ENCODE measurements around the gene FAM118A. TPM values are rescaled to one million over a fixed set of nuclear protein-coding genes. Genes with fewer than 3 reads are reported as not detected.

The FAM118A gene
- polyA plus RNA-seq, 1 experiment: 23.3 TPM

DNA sequence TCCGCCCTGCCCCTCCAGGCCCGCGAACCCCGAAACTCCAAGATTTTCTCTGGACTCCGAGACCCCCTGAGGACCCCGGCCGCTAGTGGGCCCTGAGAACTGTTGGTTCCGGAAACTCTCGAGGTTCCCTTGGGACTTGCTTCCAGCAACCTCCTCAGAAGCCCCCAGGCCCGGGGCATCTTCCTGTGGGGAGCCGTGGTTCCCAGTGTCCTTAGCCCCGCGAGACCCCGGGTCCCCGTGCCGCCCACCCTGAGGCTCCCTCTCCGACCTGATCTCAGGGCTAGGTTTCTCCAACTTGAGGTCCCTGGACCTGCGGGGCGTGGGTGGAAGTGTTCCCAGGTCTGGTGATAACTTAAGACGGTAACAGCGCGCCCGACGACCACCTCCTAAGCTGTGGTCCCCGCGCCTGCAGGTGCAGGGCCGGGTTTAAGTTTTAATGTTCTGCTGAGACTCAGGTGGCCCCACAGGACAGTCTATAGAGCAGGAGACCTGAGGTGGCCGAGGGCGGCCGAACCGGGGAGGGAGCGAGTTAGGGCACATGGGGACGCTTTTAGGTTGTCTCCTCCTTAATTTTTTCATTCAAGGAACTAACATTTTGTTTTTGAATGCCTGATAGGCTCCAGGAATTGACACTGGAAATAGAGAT is 720 bp downstream of the FAM118A start:
- TF ChIP-seq, protein P1, sequence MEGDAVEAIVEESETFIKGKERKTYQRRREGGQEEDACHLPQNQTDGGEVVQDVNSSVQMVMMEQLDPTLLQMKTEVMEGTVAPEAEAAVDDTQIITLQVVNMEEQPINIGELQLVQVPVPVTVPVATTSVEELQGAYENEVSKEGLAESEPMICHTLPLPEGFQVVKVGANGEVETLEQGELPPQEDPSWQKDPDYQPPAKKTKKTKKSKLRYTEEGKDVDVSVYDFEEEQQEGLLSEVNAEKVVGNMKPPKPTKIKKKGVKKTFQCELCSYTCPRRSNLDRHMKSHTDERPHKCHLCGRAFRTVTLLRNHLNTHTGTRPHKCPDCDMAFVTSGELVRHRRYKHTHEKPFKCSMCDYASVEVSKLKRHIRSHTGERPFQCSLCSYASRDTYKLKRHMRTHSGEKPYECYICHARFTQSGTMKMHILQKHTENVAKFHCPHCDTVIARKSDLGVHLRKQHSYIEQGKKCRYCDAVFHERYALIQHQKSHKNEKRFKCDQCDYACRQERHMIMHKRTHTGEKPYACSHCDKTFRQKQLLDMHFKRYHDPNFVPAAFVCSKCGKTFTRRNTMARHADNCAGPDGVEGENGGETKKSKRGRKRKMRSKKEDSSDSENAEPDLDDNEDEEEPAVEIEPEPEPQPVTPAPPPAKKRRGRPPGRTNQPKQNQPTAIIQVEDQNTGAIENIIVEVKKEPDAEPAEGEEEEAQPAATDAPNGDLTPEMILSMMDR (IDR thresholded peaks at IDR 0.05; ENCODE audit: low read depth, low read length): no peak
- CTCF ChIA-PET: no interaction called here
- no peaks in the 10 kb centered on the region for H3K27me3 ChIP-seq (ENCODE audit: control insufficient read depth, insufficient read depth, low read length)
- peak overlapping the region; percentile 78 for H3K4me3 ChIP-seq (ENCODE audit: low read depth, low read length)
- no peak overlapping the region for H3K27ac ChIP-seq (ENCODE audit: low read depth, low read length)
- POLR2A ChIA-PET: no interaction called here
- DNase-seq (ENCODE audit: low read depth, low spot score): no peak
- H3K9me3 ChIP-seq (ENCODE audit: control insufficient read depth, insufficient read depth, low read length): no peaks in the 10 kb centered on the region; the same call in 1 of the 2 replicates

- TF ChIP-seq, protein P1 (IDR thresholded peaks at IDR 0.05; ENCODE audit: low read depth, low read length): no peak
- POLR2A ChIA-PET: interaction anchor here (0.5 kb wide), 1 partner anchor 106 kb away, joined by 3 read pairs; no protein-coding TSS in a partner anchor
- CTCF ChIA-PET: no interaction called here
These were observed 1.3 kb downstream of the FAM118A start for GRCh38 chr22:45310977-45311531.

GRCh38 chr22:45312415-45312814 is 2.7 kb downstream of the FAM118A start:
- H3K4me3 ChIP-seq (ENCODE audit: low read depth, low read length): no peak overlapping the region
- no peak overlapping the region for H3K27ac ChIP-seq (ENCODE audit: low read depth, low read length)
- POLR2A ChIA-PET: no interaction called here
- no peaks in the 10 kb centered on the region; the same call in 1 of the 2 replicates for H3K9me3 ChIP-seq (ENCODE audit: control insufficient read depth, insufficient read depth, low read length)
- CTCF ChIA-PET: interaction anchor here (0.8 kb wide), 1 partner anchor 242 kb away, joined by 3 read pairs; no protein-coding TSS in a partner anchor
- DNase-seq (ENCODE audit: low read depth, low spot score): no peak
- no peaks in the 10 kb centered on the region for H3K27me3 ChIP-seq (ENCODE audit: control insufficient read depth, insufficient read depth, low read length)
- TF ChIP-seq, protein P1 (IDR thresholded peaks at IDR 0.05; ENCODE audit: low read depth, low read length): no peak

More at GRCh38 chr22:45310977-45311531, 1.3 kb downstream of the FAM118A start:
- no peak for DNase-seq (ENCODE audit: low read depth, low spot score)
- no peaks in the 10 kb centered on the region for H3K27me3 ChIP-seq (ENCODE audit: control insufficient read depth, insufficient read depth, low read length)
- H3K4me3 ChIP-seq (ENCODE audit: low read depth, low read length): peak overlapping the region; percentile 78
- H3K9me3 ChIP-seq (ENCODE audit: control insufficient read depth, insufficient read depth, low read length): no peaks in the 10 kb centered on the region; the same call in 1 of the 2 replicates
- H3K27ac ChIP-seq (ENCODE audit: low read depth, low read length): no peak overlapping the region

DNA sequence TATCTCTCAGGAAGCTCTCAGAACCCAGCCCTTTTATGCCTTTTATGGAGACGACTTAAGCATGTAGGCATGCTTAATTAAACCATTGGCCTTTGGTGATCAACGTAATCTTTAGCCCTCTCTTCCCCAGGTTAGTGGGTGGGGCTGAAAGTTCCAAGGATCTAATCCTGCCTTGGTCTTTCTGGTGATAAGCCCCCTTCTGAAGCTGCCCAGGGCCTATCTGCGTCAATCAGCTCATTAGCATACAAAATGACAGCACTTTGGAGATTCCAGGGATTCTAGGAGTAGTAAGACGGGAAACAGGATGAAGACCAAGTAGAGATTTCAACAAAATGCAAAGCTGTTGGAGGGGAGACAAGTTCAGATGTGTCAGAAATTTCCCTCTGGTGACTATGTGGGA is 3.1 kb downstream of the FAM118A start:
- Histone ChIP-seq H3K27ac (ENCODE audit: low read depth, low read length) (no peak overlapping the region), H3K27me3 (ENCODE audit: control insufficient read depth, insufficient read depth, low read length) (no peaks in the 10 kb centered on the region), H3K9me3 (ENCODE audit: control insufficient read depth, insufficient read depth, low read length) (no peaks in the 10 kb centered on the region; the same call in 1 of the 2 replicates), H3K4me3 (ENCODE audit: low read depth, low read length) (no peak overlapping the region)
- POLR2A ChIA-PET: no interaction called here
- TF ChIP-seq, protein P1 (IDR thresholded peaks at IDR 0.05; ENCODE audit: low read depth, low read length): no peak
- CTCF ChIA-PET: interaction anchor here (0.8 kb wide), 1 partner anchor 241 kb away, joined by 3 read pairs; no protein-coding TSS in a partner anchor
- no peak for DNase-seq (ENCODE audit: low read depth, low spot score)

GRCh38 chr22:45314054-45314721 is 4.5 kb downstream of the FAM118A start:
- ChIA-PET POLR2A (no interaction called here), CTCF (no interaction called here)
- no peak for DNase-seq (ENCODE audit: low read depth, low spot score)
- H3K27ac ChIP-seq (ENCODE audit: low read depth, low read length): no peak overlapping the region
- no peaks in the 10 kb centered on the region; the same call in 1 of the 2 replicates for H3K9me3 ChIP-seq (ENCODE audit: control insufficient read depth, insufficient read depth, low read length)
- TF ChIP-seq, protein P1 (IDR thresholded peaks at IDR 0.05; ENCODE audit: low read depth, low read length): no peak
- no peaks in the 10 kb centered on the region for H3K27me3 ChIP-seq (ENCODE audit: control insufficient read depth, insufficient read depth, low read length)
- H3K4me3 ChIP-seq (ENCODE audit: low read depth, low read length): no peak overlapping the region

All from AG04450 (cell line).